Nephron progenitor cell (in vitro differentiated cells): Measurements from ENCODE around the gene DEPP1.

Source experiments
- DNase-seq: peaks from one replicate; pipeline ENCODE4 v3.0.0; 2021
- H3K27ac Mint-ChIP-seq: 2 replicates; pipeline ENCODE4 v1.8.0; 2021; ENCODE audit warnings: mild to moderate bottlenecking, moderate library complexity, mixed read lengths
- H3K27me3 Mint-ChIP-seq: 2 replicates; pipeline ENCODE4 v1.8.0; 2021; ENCODE audit warnings: mild to moderate bottlenecking, low read depth, mixed read lengths; ENCODE audit not compliant: poor library complexity
- H3K36me3 Mint-ChIP-seq: 2 replicates; pipeline ENCODE4 v1.8.0; 2021; ENCODE audit warnings: low read depth, mixed read lengths
- H3K4me1 Mint-ChIP-seq: 2 replicates; pipeline ENCODE4 v1.8.0; 2021; ENCODE audit warnings: mixed read lengths
- H3K4me3 Mint-ChIP-seq: 2 replicates; pipeline ENCODE4 v1.8.0; 2021; ENCODE audit warnings: mild to moderate bottlenecking, moderate library complexity, mixed read lengths
- H3K9me3 Mint-ChIP-seq: 2 replicates; pipeline ENCODE4 v1.8.0; 2021; ENCODE audit warnings: mild to moderate bottlenecking, moderate library complexity, mixed read lengths
- TF ChIP-seq, protein P1 (sequence below): fragments of 200-600 bp; sonication (generic); IDR thresholded peaks from 2 replicates; pipeline ENCODE4 v1.5.0; 2021; ENCODE audit warnings: antibody characterized with exemption

The DEPP1 gene

DNA sequence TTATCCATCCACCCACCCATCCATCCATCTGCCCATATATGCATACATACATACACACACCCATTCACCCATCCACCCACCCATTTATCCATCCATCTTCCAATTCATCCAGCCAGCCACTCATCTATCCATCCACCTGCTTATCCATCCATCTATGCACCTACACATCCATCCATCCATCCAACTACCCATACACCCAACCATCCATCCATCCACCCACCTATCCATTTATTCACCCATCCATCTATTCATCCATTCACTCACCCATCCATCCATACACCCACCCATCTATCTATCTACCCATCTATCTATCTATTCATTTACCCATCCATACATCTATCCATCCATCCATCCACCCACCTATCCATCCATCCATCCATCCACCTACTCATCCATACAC, 50.1 kb downstream of the DEPP1 start:
- DNase-seq, result no peak
- H3K27ac Mint-ChIP-seq, result no peak overlapping the region
- no peaks in the 10 kb centered on the region for H3K9me3 Mint-ChIP-seq
- no peak overlapping the region for H3K4me3 Mint-ChIP-seq
- H3K4me1 Mint-ChIP-seq, result no peaks in the 10 kb centered on the region
- H3K27me3 Mint-ChIP-seq, result peaks cover 34% of the 10 kb centered on the region
- peaks cover 4% of the 10 kb centered on the region for H3K36me3 Mint-ChIP-seq
- TF ChIP-seq, protein P1, sequence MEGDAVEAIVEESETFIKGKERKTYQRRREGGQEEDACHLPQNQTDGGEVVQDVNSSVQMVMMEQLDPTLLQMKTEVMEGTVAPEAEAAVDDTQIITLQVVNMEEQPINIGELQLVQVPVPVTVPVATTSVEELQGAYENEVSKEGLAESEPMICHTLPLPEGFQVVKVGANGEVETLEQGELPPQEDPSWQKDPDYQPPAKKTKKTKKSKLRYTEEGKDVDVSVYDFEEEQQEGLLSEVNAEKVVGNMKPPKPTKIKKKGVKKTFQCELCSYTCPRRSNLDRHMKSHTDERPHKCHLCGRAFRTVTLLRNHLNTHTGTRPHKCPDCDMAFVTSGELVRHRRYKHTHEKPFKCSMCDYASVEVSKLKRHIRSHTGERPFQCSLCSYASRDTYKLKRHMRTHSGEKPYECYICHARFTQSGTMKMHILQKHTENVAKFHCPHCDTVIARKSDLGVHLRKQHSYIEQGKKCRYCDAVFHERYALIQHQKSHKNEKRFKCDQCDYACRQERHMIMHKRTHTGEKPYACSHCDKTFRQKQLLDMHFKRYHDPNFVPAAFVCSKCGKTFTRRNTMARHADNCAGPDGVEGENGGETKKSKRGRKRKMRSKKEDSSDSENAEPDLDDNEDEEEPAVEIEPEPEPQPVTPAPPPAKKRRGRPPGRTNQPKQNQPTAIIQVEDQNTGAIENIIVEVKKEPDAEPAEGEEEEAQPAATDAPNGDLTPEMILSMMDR, result no peak

DNA sequence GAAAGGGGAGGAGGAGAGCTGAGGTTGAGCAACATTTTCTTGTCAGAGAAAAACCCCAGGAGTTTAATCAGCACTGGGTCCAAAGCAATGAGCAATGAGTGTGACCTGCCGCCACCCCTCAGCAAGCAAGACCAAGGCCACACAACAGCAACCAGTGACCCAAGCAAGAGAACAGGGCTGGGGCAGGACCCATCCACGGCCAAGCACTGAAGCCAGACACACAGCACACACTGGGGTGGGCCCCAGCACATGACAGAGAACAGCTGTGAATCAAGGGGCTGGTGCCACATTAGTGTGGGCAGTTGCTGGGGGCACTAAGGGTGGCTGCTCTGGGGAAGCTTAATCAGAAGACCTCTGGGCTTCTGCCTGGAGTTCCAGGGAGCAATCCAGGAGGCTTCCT, 51.3 kb downstream of the DEPP1 start:
- Mint-ChIP-seq H3K9me3 (no peaks in the 10 kb centered on the region), H3K36me3 (peaks cover 8% of the 10 kb centered on the region), H3K4me3 (no peak overlapping the region), H3K4me1 (no peaks in the 10 kb centered on the region), H3K27me3 (peaks cover 42% of the 10 kb centered on the region), H3K27ac (no peak overlapping the region)
- no peak for DNase-seq
- TF ChIP-seq, protein P1, result no peak

DNA sequence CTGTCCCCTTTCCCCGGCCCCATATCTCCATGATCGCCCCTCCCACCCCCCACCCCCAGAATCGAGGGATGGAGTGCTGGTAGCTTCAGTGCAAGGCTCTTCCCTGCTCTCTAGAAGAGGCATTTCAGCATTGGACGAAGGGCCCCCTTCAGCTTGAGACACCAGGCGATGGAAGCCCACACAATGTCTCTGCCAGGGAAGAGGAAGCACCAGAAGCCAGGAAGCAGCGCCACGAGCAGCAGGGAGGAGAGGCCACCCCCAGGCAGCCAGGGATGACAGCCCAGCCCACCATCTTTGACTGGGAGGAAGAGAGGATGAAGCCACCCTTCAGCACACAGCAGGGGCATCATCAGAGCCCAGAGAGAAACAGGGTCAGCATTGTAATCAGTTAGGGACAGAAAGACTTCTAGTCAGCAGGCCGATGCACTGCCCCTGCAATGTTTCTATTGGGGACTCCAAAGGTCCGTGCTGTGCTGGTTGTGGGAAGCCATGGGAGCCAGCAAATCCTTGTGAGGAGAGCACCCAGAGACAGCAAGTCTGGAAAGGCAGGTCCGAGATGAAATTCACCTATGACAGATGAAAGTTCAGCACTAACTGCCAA, 51.8 kb downstream of the DEPP1 start:
- no peaks in the 10 kb centered on the region for H3K9me3 Mint-ChIP-seq

More for the DNA sequence above, 51.8 kb downstream of the DEPP1 start:
- Mint-ChIP-seq H3K36me3 (peaks cover 8% of the 10 kb centered on the region), H3K27ac (no peak overlapping the region), H3K4me3 (no peak overlapping the region), H3K4me1 (no peaks in the 10 kb centered on the region), H3K27me3 (peaks cover 38% of the 10 kb centered on the region)
- DNase-seq, result no peak
- TF ChIP-seq, protein P1, result no peak
